Keratinocyte (primary cell): ENCODE results near the gene PHF10. TPM values are rescaled to one million over a fixed set of nuclear protein-coding genes. Genes with fewer than 3 reads are reported as not detected.

Experiments
- DNase-seq: peaks from one replicate; pipeline ENCODE4 v3.0.0-alpha.2; 2011; ENCODE audit warnings: low read depth, missing footprints, low spot score
- FAIRE-seq: peaks from 2 replicates; lab custom pipeline; 2011; peaks lifted over from hg19 to GRCh38; lab: Jason Lieb, UNC
- H2AFZ ChIP-seq: 2 replicates; pipeline ENCODE4 v1.6.0; 2012; ENCODE audit warnings: low read length, control low read depth, inconsistent platforms; ENCODE audit not compliant: control insufficient read depth
- H3K27ac ChIP-seq: 2 replicates; pipeline ENCODE4 v1.5.1; 2011; ENCODE audit warnings: low read length; ENCODE audit not compliant: control insufficient read depth, insufficient read depth
- H3K27me3 ChIP-seq: 3 replicates; pipeline ENCODE4 v1.6.0; 2011; ENCODE audit warnings: low read length; ENCODE audit not compliant: control insufficient read depth, insufficient read depth; ENCODE audit errors: extremely low read depth
- H3K36me3 ChIP-seq, 2 experiments: 2 replicates in 1 of 2; 3 replicates in 1 of 2; pipeline ENCODE4 v1.5.1; 2011; ENCODE audit warnings: low read length in 2 of 2, mild to moderate bottlenecking in 1 of 2; ENCODE audit not compliant: control insufficient read depth in 2 of 2, insufficient read depth in 2 of 2; ENCODE audit errors: extremely low read depth in 1 of 2
- H3K4me1 ChIP-seq: 3 replicates; pipeline ENCODE4 v1.5.1; 2011; ENCODE audit warnings: low read length; ENCODE audit not compliant: control insufficient read depth, insufficient read depth; ENCODE audit errors: extremely low read depth
- H3K4me2 ChIP-seq: 3 replicates; pipeline ENCODE4 v1.6.0; 2011; ENCODE audit warnings: low read depth, low read length; ENCODE audit not compliant: control insufficient read depth, insufficient read depth; ENCODE audit errors: extremely low read depth
- H3K4me3 ChIP-seq, 3 experiments: fragments of 200-600 bp in 1 of 3; sonication (generic) in 1 of 3; 2 replicates in 2 of 3; 3 replicates in 1 of 3; pipeline ENCODE4 v1.5.1; 2011 to 2016; ENCODE audit warnings: low read length in 3 of 3, mild to moderate bottlenecking in 3 of 3, control low read depth in 2 of 3, inconsistent platforms in 1 of 3, low read depth in 1 of 3, mixed read lengths in 1 of 3, mixed run types in 1 of 3, moderate library complexity in 1 of 3; ENCODE audit not compliant: control insufficient read depth in 2 of 3, insufficient read depth in 2 of 3; ENCODE audit errors: extremely low read depth in 1 of 3
- H3K79me2 ChIP-seq: 2 replicates; pipeline ENCODE4 v1.6.0; 2012; ENCODE audit warnings: low read length; ENCODE audit not compliant: control insufficient read depth, insufficient read depth
- H3K9ac ChIP-seq: 3 replicates; pipeline ENCODE4 v1.6.0; 2011; ENCODE audit warnings: low read length; ENCODE audit not compliant: control insufficient read depth, insufficient read depth; ENCODE audit errors: extremely low read depth
- H3K9me1 ChIP-seq: 3 replicates; pipeline ENCODE4 v1.6.0; 2011; ENCODE audit warnings: low read length; ENCODE audit not compliant: control insufficient read depth, insufficient read depth; ENCODE audit errors: extremely low read depth
- H3K9me3 ChIP-seq: 2 replicates; pipeline ENCODE4 v1.5.1; 2012; ENCODE audit warnings: low read depth, low read length; ENCODE audit not compliant: control insufficient read depth
- H4K20me1 ChIP-seq: 3 replicates; pipeline ENCODE4 v1.6.0; 2011; ENCODE audit warnings: low read length; ENCODE audit not compliant: control insufficient read depth, insufficient read depth; ENCODE audit errors: extremely low read depth
- EZH2 ChIP-seq: IDR thresholded peaks from one replicate; pipeline ENCODE4 v1.6.1; 2012; ENCODE audit warnings: inconsistent platforms, mild to moderate bottlenecking, low read length, moderate library complexity
- dilution Hi-C: fragments of 300-500 bp; cut with MboI; formaldehyde crosslinking; loops from one replicate; pipeline ENCODE4 v1.7.0; 2020; ENCODE audit warnings: low sequenced_read_pairs; ENCODE audit not compliant: extremely low pct_ligation_motif_present
- polyA plus RNA-seq, 5 experiments: library from polyadenylated mRNA; depleted of rRNA in 3 of 5; stranded (reverse) in 3 of 5; stranded (forward) in 1 of 5; unstranded in 1 of 5; fragments of >200 nt; gene quantifications; 1 replicate in 1 of 5; 2 replicates in 3 of 5; 3 replicates in 1 of 5; pipeline versions ENCODE4 v1.2.1 to v1.2.3, GENCODE V29; 2011 to 2012; ENCODE audit warnings: missing spikeins in 2 of 5, low read depth in 1 of 5, low replicate concordance in 1 of 5
- TF ChIP-seq, protein P1 (sequence below), 3 experiments: IDR thresholded peaks in 1 of 3; conservative IDR thresholded peaks in 1 of 3; optimal IDR thresholded peaks in 1 of 3; 2 replicates in 2 of 3; 3 replicates in 1 of 3; pipeline versions ENCODE3 to v1.5.1; 2011; ENCODE audit warnings: low read length in 3 of 3, mild to moderate bottlenecking in 3 of 3, moderate library complexity in 2 of 3, control low read depth in 1 of 3, inconsistent platforms in 1 of 3; ENCODE audit not compliant: insufficient read depth in 2 of 3; ENCODE audit errors: extremely low read depth in 1 of 3

Gene PHF10
- polyA plus RNA-seq, 1 donor (not counting 4 experiments of a cell fraction or from before 2014, with no cell fraction given), result 14.5 TPM

DNA sequence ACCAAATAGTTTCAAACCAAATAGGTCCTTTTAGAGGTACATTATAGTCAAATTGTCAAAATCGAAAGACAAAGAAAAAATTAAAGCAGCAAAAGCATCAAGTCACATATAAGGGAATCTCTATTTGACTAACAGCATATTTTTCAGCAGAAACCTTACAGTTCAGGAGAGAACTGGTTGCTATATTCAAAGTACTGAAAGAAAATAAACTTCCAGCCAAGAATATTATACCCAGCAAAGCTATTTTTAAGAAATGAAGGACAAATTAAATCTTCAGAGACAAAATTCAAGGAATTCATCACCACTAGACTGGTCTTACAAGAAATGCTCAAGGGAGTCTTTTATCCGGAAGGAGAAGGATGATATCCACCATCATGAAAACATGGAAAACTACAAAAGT lies 38.4 kb downstream of the PHF10 start:
- Histone ChIP-seq H3K4me3 (no peak overlapping the region), H3K4me1 (no peaks in the 10 kb centered on the region), H3K27me3 (no peaks in the 10 kb centered on the region), H2AFZ (no peak overlapping the region), H3K36me3 (peaks cover 9 to 11% of the 10 kb centered on the region in 2 experiments), H4K20me1 (no peaks in the 10 kb centered on the region), H3K9ac (no peak overlapping the region), H3K79me2 (peaks cover 15% of the 10 kb centered on the region), H3K27ac (no peak overlapping the region), H3K9me3 (no peaks in the 10 kb centered on the region), H3K9me1 (no peaks in the 10 kb centered on the region), H3K4me2 (no peak overlapping the region)
- no peak for DNase-seq
- dilution Hi-C loops, result no loop called here
- TF ChIP-seq, protein P1, sequence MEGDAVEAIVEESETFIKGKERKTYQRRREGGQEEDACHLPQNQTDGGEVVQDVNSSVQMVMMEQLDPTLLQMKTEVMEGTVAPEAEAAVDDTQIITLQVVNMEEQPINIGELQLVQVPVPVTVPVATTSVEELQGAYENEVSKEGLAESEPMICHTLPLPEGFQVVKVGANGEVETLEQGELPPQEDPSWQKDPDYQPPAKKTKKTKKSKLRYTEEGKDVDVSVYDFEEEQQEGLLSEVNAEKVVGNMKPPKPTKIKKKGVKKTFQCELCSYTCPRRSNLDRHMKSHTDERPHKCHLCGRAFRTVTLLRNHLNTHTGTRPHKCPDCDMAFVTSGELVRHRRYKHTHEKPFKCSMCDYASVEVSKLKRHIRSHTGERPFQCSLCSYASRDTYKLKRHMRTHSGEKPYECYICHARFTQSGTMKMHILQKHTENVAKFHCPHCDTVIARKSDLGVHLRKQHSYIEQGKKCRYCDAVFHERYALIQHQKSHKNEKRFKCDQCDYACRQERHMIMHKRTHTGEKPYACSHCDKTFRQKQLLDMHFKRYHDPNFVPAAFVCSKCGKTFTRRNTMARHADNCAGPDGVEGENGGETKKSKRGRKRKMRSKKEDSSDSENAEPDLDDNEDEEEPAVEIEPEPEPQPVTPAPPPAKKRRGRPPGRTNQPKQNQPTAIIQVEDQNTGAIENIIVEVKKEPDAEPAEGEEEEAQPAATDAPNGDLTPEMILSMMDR (optimal IDR thresholded peaks at IDR 0.05 in 1 of 3, IDR thresholded peaks at IDR 0.05 in 1 of 3, conservative IDR thresholded peaks at IDR 0.05 in 1 of 3; ENCODE audit: extremely low read depth in 1 of 3, insufficient read depth in 2 of 3, low read length in 3 of 3), result no peak
- TF ChIP-seq EZH2, result no peak
- no peak for FAIRE-seq

DNA sequence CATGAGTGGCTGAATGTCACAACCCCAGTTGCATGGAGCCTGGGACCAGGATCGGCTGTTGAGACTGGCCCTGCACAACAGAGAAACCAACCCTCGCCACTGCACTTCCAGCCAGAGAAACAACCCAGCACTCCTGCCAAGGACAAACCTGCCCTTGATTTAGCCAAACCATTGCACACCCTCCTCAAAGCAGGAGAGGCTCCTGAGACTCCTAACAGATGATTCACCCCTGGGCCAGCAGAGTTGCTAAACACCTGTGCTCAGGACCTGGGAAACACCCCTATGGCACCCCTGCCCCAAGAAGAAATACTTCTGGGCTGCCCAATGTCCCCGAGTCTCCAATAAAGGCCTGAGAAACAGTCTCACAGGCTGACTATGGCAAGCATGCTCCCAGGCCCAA lies 40.2 kb downstream of the PHF10 start:
- TF ChIP-seq, protein P1 (optimal IDR thresholded peaks at IDR 0.05 in 1 of 3, IDR thresholded peaks at IDR 0.05 in 1 of 3, conservative IDR thresholded peaks at IDR 0.05 in 1 of 3; ENCODE audit: extremely low read depth in 1 of 3, insufficient read depth in 2 of 3, low read length in 3 of 3), result no peak
- no peak for TF ChIP-seq EZH2
- peaks cover 11% of the 10 kb centered on the region in 2 experiments for H3K36me3 ChIP-seq

More for the DNA sequence above, 40.2 kb downstream of the PHF10 start:
- peaks cover 13% of the 10 kb centered on the region for H3K79me2 ChIP-seq
- H3K9me3 ChIP-seq, result no peaks in the 10 kb centered on the region
- no peaks in the 10 kb centered on the region for H3K27me3 ChIP-seq
- no peak overlapping the region for H3K9ac ChIP-seq
- DNase-seq, result no peak
- no peak overlapping the region for H3K4me3 ChIP-seq
- no peak overlapping the region for H3K27ac ChIP-seq
- H3K4me2 ChIP-seq, result no peak overlapping the region
- H2AFZ ChIP-seq, result no peak overlapping the region
- dilution Hi-C loops, result no loop called here
- no peaks in the 10 kb centered on the region for H3K9me1 ChIP-seq
- H4K20me1 ChIP-seq, result no peaks in the 10 kb centered on the region
- no peak for FAIRE-seq
- H3K4me1 ChIP-seq, result no peaks in the 10 kb centered on the region
